ENCODE results near the gene LAMB1.

- TF ChIP-seq CTCF (IDR thresholded peaks at IDR 0.05) (no peak), POLR2A (IDR thresholded peaks at IDR 0.05) (no peak)
These were observed 1.5 kb upstream of the LAMB1 start for GRCh38 chr7:108004220-108005142.

Data from lower leg skin (tissue), 3 donors.